DMS153 treated with DMSO at 0.1 percent for 48 hours (cell line): Measurements from ENCODE around the gene SND1.

Experiments
- DNase-seq: peaks from one replicate; lab custom pipeline; 2025; ENCODE audit not compliant: unreplicated experiment; lab: John Stamatoyannopoulos, UW

Gene SND1

GRCh38 chr7:127718340-127718679 lies 66.3 kb downstream of the SND1 start:
- DNase-seq = no peak

GRCh38 chr7:127726476-127726875 lies 74.5 kb downstream of the SND1 start:
- DNase-seq = no peak

GRCh38 chr7:127730658-127731276 lies 78.8 kb downstream of the SND1 start:
- no peak for DNase-seq

- DNase-seq = no peak
Observed at GRCh38 chr7:127731431-127732080, 79.6 kb downstream of the SND1 start.

GRCh38 chr7:127732306-127732705 lies 80.3 kb downstream of the SND1 start:
- DNase-seq = no peak

GRCh38 chr7:127733986-127734385 lies 82.0 kb downstream of the SND1 start:
- no peak for DNase-seq

GRCh38 chr7:127736511-127736910 lies 84.5 kb downstream of the SND1 start:
- DNase-seq = no peak

GRCh38 chr7:127738859-127739258 lies 86.9 kb downstream of the SND1 start:
- no peak for DNase-seq

GRCh38 chr7:127741764-127742375 lies 89.9 kb downstream of the SND1 start:
- DNase-seq = no peak

- no peak for DNase-seq
Observed at GRCh38 chr7:127745445-127745844, 93.5 kb downstream of the SND1 start.

- DNase-seq = no peak
Observed at GRCh38 chr7:127751062-127751461, 99.1 kb downstream of the SND1 start.

GRCh38 chr7:127751490-127752448 lies 99.8 kb downstream of the SND1 start:
- DNase-seq = no peak

GRCh38 chr7:127752829-127753228 lies 100.8 kb downstream of the SND1 start:
- DNase-seq = no peak

GRCh38 chr7:127754457-127754856 lies 102.5 kb downstream of the SND1 start:
- DNase-seq = no peak

GRCh38 chr7:127755521-127755920 lies 103.5 kb downstream of the SND1 start:
- no peak for DNase-seq

GRCh38 chr7:127755965-127756364 lies 104.0 kb downstream of the SND1 start:
- DNase-seq = no peak

GRCh38 chr7:127758105-127758504 lies 106.1 kb downstream of the SND1 start:
- DNase-seq = no peak

GRCh38 chr7:127758845-127759244 lies 106.9 kb downstream of the SND1 start:
- DNase-seq = no peak

GRCh38 chr7:127759945-127760421 lies 108.0 kb downstream of the SND1 start:
- no peak for DNase-seq

- no peak for DNase-seq
Observed at GRCh38 chr7:127760436-127761031, 108.5 kb downstream of the SND1 start.

GRCh38 chr7:127761196-127761595 lies 109.2 kb downstream of the SND1 start:
- no peak for DNase-seq
